ENCODE results near the gene PDCD4.
A peak's percentile ranks its signal among the peaks of the same experiment; 100 is the strongest.
"Not testable (repeated sequence)": the region's sequence is repeated elsewhere in the genome, so short reads cannot be mapped to it uniquely, and the experiment has no call there.

Gene PDCD4

GRCh38 chr10:110861930-110862649 lies 9.6 kb upstream of the PDCD4 start:
- Mint-ChIP-seq H3K27me3 (no peaks in the 10 kb centered on the region), H3K4me1 (peaks cover 98% of the 10 kb centered on the region), H3K4me3 (no peak overlapping the region), H3K27ac (peak overlapping the region; percentile 48), H3K36me3 (ENCODE audit: low read depth) (peaks cover 2% of the 10 kb centered on the region), H3K9me3 (no peaks in the 10 kb centered on the region)
- no peak for ATAC-seq
- no peak for DNase-seq

- Mint-ChIP-seq H3K4me3 (no peak overlapping the region), H3K9me3 (no peaks in the 10 kb centered on the region), H3K27ac (peak overlapping the region; percentile 91), H3K27me3 (no peaks in the 10 kb centered on the region), H3K4me1 (peaks cover 98% of the 10 kb centered on the region), H3K36me3 (ENCODE audit: low read depth) (no peaks in the 10 kb centered on the region)
- DNase-seq (no peak), ATAC-seq (no peak)
These were observed 8.8 kb upstream of the PDCD4 start for GRCh38 chr10:110862961-110863360.

- DNase-seq (no peak), ATAC-seq (no peak)
- Mint-ChIP-seq H3K27ac (peak overlapping the region; percentile 91), H3K4me3 (no peak overlapping the region), H3K36me3 (ENCODE audit: low read depth) (no peaks in the 10 kb centered on the region), H3K27me3 (no peaks in the 10 kb centered on the region), H3K4me1 (peaks cover 98% of the 10 kb centered on the region), H3K9me3 (no peaks in the 10 kb centered on the region)
These were observed 8.4 kb upstream of the PDCD4 start for GRCh38 chr10:110863361-110863760.

- peaks cover 99% of the 10 kb centered on the region for H3K4me1 Mint-ChIP-seq
- no peak for DNase-seq
- no peaks in the 10 kb centered on the region for H3K27me3 Mint-ChIP-seq
- peak overlapping the region; percentile 91 for H3K27ac Mint-ChIP-seq
- no peaks in the 10 kb centered on the region for H3K9me3 Mint-ChIP-seq
- no peak overlapping the region for H3K4me3 Mint-ChIP-seq
- no peak for ATAC-seq
- no peaks in the 10 kb centered on the region for H3K36me3 Mint-ChIP-seq (ENCODE audit: low read depth)
These were observed 7.8 kb upstream of the PDCD4 start for GRCh38 chr10:110863956-110864355.

GRCh38 chr10:110864662-110865140 lies 7.0 kb upstream of the PDCD4 start:
- Mint-ChIP-seq H3K9me3 (no peaks in the 10 kb centered on the region), H3K36me3 (ENCODE audit: low read depth) (no peaks in the 10 kb centered on the region), H3K27me3 (no peaks in the 10 kb centered on the region), H3K27ac (peak overlapping the region; percentile 91), H3K4me1 (peaks cover 99% of the 10 kb centered on the region), H3K4me3 (peak overlapping the region; percentile 76)
- no peak for DNase-seq
- ATAC-seq: peak; percentile 69

- DNase-seq: no peak
- Mint-ChIP-seq H3K4me3 (peak overlapping the region; percentile 76), H3K36me3 (ENCODE audit: low read depth) (no peaks in the 10 kb centered on the region), H3K4me1 (peaks cover 99% of the 10 kb centered on the region), H3K9me3 (no peaks in the 10 kb centered on the region), H3K27ac (peak overlapping the region; percentile 91), H3K27me3 (no peaks in the 10 kb centered on the region)
- ATAC-seq: no peak
These were observed 6.4 kb upstream of the PDCD4 start for GRCh38 chr10:110865186-110865808.

GRCh38 chr10:110865809-110866482 lies 5.8 kb upstream of the PDCD4 start:
- H3K4me1 Mint-ChIP-seq: peaks cover 99% of the 10 kb centered on the region
- H3K27ac Mint-ChIP-seq: peak overlapping the region; percentile 91
- no peak for DNase-seq
- no peaks in the 10 kb centered on the region for H3K27me3 Mint-ChIP-seq
- ATAC-seq: peak; percentile 14
- no peaks in the 10 kb centered on the region for H3K9me3 Mint-ChIP-seq
- peak overlapping the region; percentile 76 for H3K4me3 Mint-ChIP-seq
- H3K36me3 Mint-ChIP-seq (ENCODE audit: low read depth): no peaks in the 10 kb centered on the region

- Mint-ChIP-seq H3K4me1 (peaks cover 94% of the 10 kb centered on the region), H3K4me3 (peak overlapping the region; percentile 22), H3K27ac (peak overlapping the region; percentile 82)
- not testable (repeated sequence) for H3K36me3 Mint-ChIP-seq (ENCODE audit: low read depth); H3K27me3 Mint-ChIP-seq; ATAC-seq; DNase-seq; H3K9me3 Mint-ChIP-seq
These were observed 4.5 kb upstream of the PDCD4 start for GRCh38 chr10:110867011-110867806.

GRCh38 chr10:110867807-110868465 lies 3.8 kb upstream of the PDCD4 start:
- no peak for DNase-seq
- Mint-ChIP-seq H3K27ac (peak overlapping the region; percentile 82), H3K4me1 (peaks cover 87% of the 10 kb centered on the region), H3K9me3 (no peaks in the 10 kb centered on the region), H3K4me3 (peak overlapping the region; percentile 22), H3K27me3 (peaks cover 2% of the 10 kb centered on the region), H3K36me3 (ENCODE audit: low read depth) (peaks cover 2% of the 10 kb centered on the region)
- no peak for ATAC-seq

GRCh38 chr10:110868981-110869380 lies 2.7 kb upstream of the PDCD4 start:
- no peaks in the 10 kb centered on the region for H3K9me3 Mint-ChIP-seq
- peak overlapping the region; percentile 82 for H3K27ac Mint-ChIP-seq
- H3K4me1 Mint-ChIP-seq: peaks cover 78% of the 10 kb centered on the region
- peak overlapping the region; percentile 86 for H3K4me3 Mint-ChIP-seq
- peaks cover 2% of the 10 kb centered on the region for H3K27me3 Mint-ChIP-seq
- DNase-seq (no peak), ATAC-seq (no peak)
- H3K36me3 Mint-ChIP-seq (ENCODE audit: low read depth): peaks cover 2% of the 10 kb centered on the region

GRCh38 chr10:110870823-110871297 lies 868 bp upstream of the PDCD4 start:
- H3K4me3 Mint-ChIP-seq: peak overlapping the region; percentile 86
- ATAC-seq (no peak), DNase-seq (no peak)
- H3K36me3 Mint-ChIP-seq (ENCODE audit: low read depth): peaks cover 6% of the 10 kb centered on the region
- peaks cover 2% of the 10 kb centered on the region for H3K27me3 Mint-ChIP-seq
- peaks cover 74% of the 10 kb centered on the region for H3K4me1 Mint-ChIP-seq
- no peaks in the 10 kb centered on the region for H3K9me3 Mint-ChIP-seq
- H3K27ac Mint-ChIP-seq: peak overlapping the region; percentile 82

- Mint-ChIP-seq H3K4me1 (peaks cover 67% of the 10 kb centered on the region), H3K27ac (peak overlapping the region; percentile 92), H3K9me3 (no peaks in the 10 kb centered on the region), H3K4me3 (peak overlapping the region; percentile 86), H3K36me3 (ENCODE audit: low read depth) (peaks cover 7% of the 10 kb centered on the region), H3K27me3 (peaks cover 2% of the 10 kb centered on the region)
- peak; percentile 84 for ATAC-seq
- DNase-seq: peak; percentile 76
These were observed 636 bp downstream of the PDCD4 start for GRCh38 chr10:110872145-110872983.
